Right lobe of liver (tissue), 4 donors: Measurements from ENCODE around the gene GGT1.
"Not testable (repeated sequence)": the region's sequence is repeated elsewhere in the genome, so short reads cannot be mapped to it uniquely, and the experiment has no call there.

ENCODE experiments used
- CTCF ChIP-seq, 4 donors: fragments of 200-600 bp in 3 of 4; fragments of 450-650 bp in 1 of 4; IDR thresholded peaks; one replicate each; pipeline versions ENCODE4 v1.5.1 to v1.8.0; 2016 to 2022; ENCODE audit warnings: antibody characterized with exemption in 4 of 4, mild to moderate bottlenecking in 2 of 4
- POLR2A ChIP-seq: fragments of 450-650 bp; IDR thresholded peaks from one replicate; pipeline ENCODE4 v1.6.1; 2017; ENCODE audit warnings: antibody characterized with exemption, mild to moderate bottlenecking
- donor health status: DM: no; HTN: no; CAD: no.
- donor health status: DM: no; HTN: no; CAD: no.
- donor health status: DM: no; HTN: yes; CAD: no.

- TF ChIP-seq POLR2A; CTCF (IDR thresholded peaks at IDR 0.05): not testable (repeated sequence)
Observed at GRCh38 chr22:24632642-24633041, 29.6 kb downstream of the GGT1 start.
